ENCODE data around the gene DUSP3.
A peak's percentile ranks its signal among the peaks of the same experiment; 100 is the strongest.

The DUSP3 gene

GRCh38 chr17:43816336-43817320 lies 37.9 kb upstream of the DUSP3 start:
- ATAC-seq (ENCODE audit: low read depth): no peak
- peaks cover 37% of the 10 kb centered on the region for H3K36me3 ChIP-seq (ENCODE audit: low read depth)
- H3K27me3 ChIP-seq (ENCODE audit: insufficient read depth, poor library complexity, severe bottlenecking): no peaks in the 10 kb centered on the region
- TF ChIP-seq CTCF (IDR thresholded peaks at IDR 0.05; ENCODE audit: poor library complexity, severe bottlenecking): no peak
- H3K4me3 ChIP-seq (ENCODE audit: severe bottlenecking): no peak overlapping the region
- peaks cover 12% of the 10 kb centered on the region for H3K4me1 ChIP-seq (ENCODE audit: insufficient read depth, poor library complexity, severe bottlenecking)
- H3K9me3 ChIP-seq (ENCODE audit: severe bottlenecking): no peaks in the 10 kb centered on the region
- no peak for DNase-seq (ENCODE audit: low spot score)
- no peak overlapping the region for H3K27ac ChIP-seq (ENCODE audit: poor library complexity, severe bottlenecking)

DNA sequence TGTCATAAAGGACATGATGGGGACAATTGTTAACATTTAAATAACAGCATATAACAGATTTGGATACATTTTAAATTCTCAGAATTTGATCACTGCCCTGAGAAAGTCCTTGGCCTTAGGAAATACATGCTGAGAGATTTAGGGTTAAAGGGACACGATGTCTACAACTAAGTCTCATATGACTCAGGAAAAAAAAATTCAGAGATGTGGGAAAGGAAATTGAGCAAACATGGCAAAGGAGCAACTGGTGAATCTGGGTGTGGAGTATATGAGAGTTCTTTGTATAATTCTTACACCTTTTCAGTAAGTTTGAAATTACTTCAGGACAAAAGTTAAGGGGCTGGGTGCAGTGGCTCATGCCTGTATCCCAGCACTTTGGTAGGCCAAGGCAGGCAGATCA lies 35.9 kb upstream of the DUSP3 start:
- no peaks in the 10 kb centered on the region for H3K9me3 ChIP-seq (ENCODE audit: severe bottlenecking)
- H3K4me1 ChIP-seq (ENCODE audit: insufficient read depth, poor library complexity, severe bottlenecking): peaks cover 12% of the 10 kb centered on the region
- no peaks in the 10 kb centered on the region for H3K27me3 ChIP-seq (ENCODE audit: insufficient read depth, poor library complexity, severe bottlenecking)
- no peak for TF ChIP-seq CTCF (IDR thresholded peaks at IDR 0.05; ENCODE audit: poor library complexity, severe bottlenecking)
- DNase-seq (ENCODE audit: low spot score) (no peak), ATAC-seq (ENCODE audit: low read depth) (peak; percentile 87)
- no peak overlapping the region for H3K4me3 ChIP-seq (ENCODE audit: severe bottlenecking)
- peaks cover 32% of the 10 kb centered on the region for H3K36me3 ChIP-seq (ENCODE audit: low read depth)
- H3K27ac ChIP-seq (ENCODE audit: poor library complexity, severe bottlenecking): peak overlapping the region; percentile 31

- H3K4me3 ChIP-seq (ENCODE audit: severe bottlenecking): no peak overlapping the region
- H3K4me1 ChIP-seq (ENCODE audit: insufficient read depth, poor library complexity, severe bottlenecking): peaks cover 12% of the 10 kb centered on the region
- no peaks in the 10 kb centered on the region for H3K27me3 ChIP-seq (ENCODE audit: insufficient read depth, poor library complexity, severe bottlenecking)
- H3K9me3 ChIP-seq (ENCODE audit: severe bottlenecking): no peaks in the 10 kb centered on the region
- ATAC-seq (ENCODE audit: low read depth) (no peak), DNase-seq (ENCODE audit: low spot score) (no peak)
- peaks cover 32% of the 10 kb centered on the region for H3K36me3 ChIP-seq (ENCODE audit: low read depth)
- H3K27ac ChIP-seq (ENCODE audit: poor library complexity, severe bottlenecking): no peak overlapping the region
- no peak for TF ChIP-seq CTCF (IDR thresholded peaks at IDR 0.05; ENCODE audit: poor library complexity, severe bottlenecking)
These were observed 35.2 kb upstream of the DUSP3 start for GRCh38 chr17:43814026-43814425.

- Histone ChIP-seq H3K9me3 (ENCODE audit: severe bottlenecking) (no peaks in the 10 kb centered on the region), H3K36me3 (ENCODE audit: low read depth) (peaks cover 32% of the 10 kb centered on the region), H3K27me3 (ENCODE audit: insufficient read depth, poor library complexity, severe bottlenecking) (no peaks in the 10 kb centered on the region), H3K27ac (ENCODE audit: poor library complexity, severe bottlenecking) (no peak overlapping the region), H3K4me1 (ENCODE audit: insufficient read depth, poor library complexity, severe bottlenecking) (peaks cover 12% of the 10 kb centered on the region), H3K4me3 (ENCODE audit: severe bottlenecking) (no peak overlapping the region)
- no peak for TF ChIP-seq CTCF (IDR thresholded peaks at IDR 0.05; ENCODE audit: poor library complexity, severe bottlenecking)
- ATAC-seq (ENCODE audit: low read depth) (no peak), DNase-seq (ENCODE audit: low spot score) (no peak)
These were observed 34.6 kb upstream of the DUSP3 start for GRCh38 chr17:43813386-43813785.

All from RWPE2 (cell line).